ENCODE measurements around the gene HNRNPF. TPM values are rescaled to one million over a fixed set of nuclear protein-coding genes. Genes with fewer than 3 reads are reported as not detected.

The HNRNPF gene
- total and polyA plus RNA-seq, 5 donors from 2014 or later = 143 to 350 (median 316) TPM

Other genes with a start within 250 kb of the HNRNPF start
- 0.91 TPM for gene RASGEF1A, start 142.1 kb downstream of the HNRNPF start, total RNA-seq
- gene RASGEF1A, start 142.1 kb downstream of the HNRNPF start, polyA plus RNA-seq = under 1 TPM; 0.16 to 0.41 (median 0.34) TPM
- gene FXYD4, start 37.5 kb downstream of the HNRNPF start, total RNA-seq = not detected
- gene FXYD4, start 37.5 kb downstream of the HNRNPF start, polyA plus RNA-seq = not detected
- 6.2 TPM for gene ZNF487, start 27.9 kb upstream of the HNRNPF start, total RNA-seq
- 1 to 10 TPM; 2.5 to 6.5 (median 4.2) TPM for gene ZNF487, start 27.9 kb upstream of the HNRNPF start, polyA plus RNA-seq
- 0.81 TPM for gene ZNF239, start 165.4 kb upstream of the HNRNPF start, total RNA-seq
- 1 to 10 TPM in 3 of 4 donors, under 1 TPM in 1; 0.75 to 2.6 (median 1.7) TPM for gene ZNF239, start 165.4 kb upstream of the HNRNPF start, polyA plus RNA-seq
- gene ZNF485, start 197.3 kb upstream of the HNRNPF start, total RNA-seq = 2.0 TPM
- gene ZNF485, start 197.3 kb upstream of the HNRNPF start, polyA plus RNA-seq = 1 to 10 TPM; 1.4 to 6.9 (median 3.8) TPM
- 18.6 TPM for gene ZNF32, start 239.7 kb upstream of the HNRNPF start, total RNA-seq
- 10 to 100 TPM; 60.4 to 82.7 (median 76.0) TPM for gene ZNF32, start 239.7 kb upstream of the HNRNPF start, polyA plus RNA-seq

Measured in CD4-positive, CD25-positive, alpha-beta regulatory T cell (primary cell).